Kidney (tissue), 14 donors: Measurements from ENCODE around the gene ANO2. TPM values are rescaled to one million over a fixed set of nuclear protein-coding genes. Genes with fewer than 3 reads are reported as not detected.

Experiments used
- DNase-seq, 5 donors: peaks; one replicate each; pipeline ENCODE4 v3.0.0-alpha.2; 2013 to 2020
- FAIRE-seq: peaks from 2 replicates; lab custom pipeline; 2012; peaks lifted over from hg19 to GRCh38; lab: Jason Lieb, UNC
- H3K27ac ChIP-seq, 2 donors: one replicate each; pipeline ENCODE4 v1.7.0; 2013; ENCODE audit warnings: low read depth in 2 of 2, low read length in 2 of 2, inconsistent platforms in 1 of 2
- H3K27me3 ChIP-seq: one replicate; pipeline ENCODE4 v1.7.1; 2013; ENCODE audit warnings: low read length, inconsistent platforms; ENCODE audit not compliant: control insufficient read depth, insufficient read depth
- H3K36me3 ChIP-seq, 3 donors: one replicate each; pipeline versions ENCODE4 v1.7.0 to v1.7.1; 2013; ENCODE audit warnings: low read length in 3 of 3, control low read depth in 1 of 3, inconsistent platforms in 1 of 3; ENCODE audit not compliant: insufficient read depth in 3 of 3, control insufficient read depth in 2 of 3
- H3K4me1 ChIP-seq, 3 donors: one replicate each; pipeline versions ENCODE4 v1.7.0 to v1.7.1; 2013; ENCODE audit warnings: low read length in 3 of 3, inconsistent platforms in 1 of 3, low read depth in 1 of 3; ENCODE audit not compliant: control insufficient read depth in 2 of 3, insufficient read depth in 2 of 3
- H3K4me3 ChIP-seq, 3 donors: one replicate each; pipeline versions ENCODE4 v1.7.0 to v1.8.1; 2013; ENCODE audit warnings: low read length in 3 of 3, control low read depth in 1 of 3, inconsistent platforms in 1 of 3
- H3K9ac ChIP-seq, 3 donors: one replicate each; pipeline versions ENCODE4 v1.7.0 to v1.7.1; 2013; ENCODE audit warnings: low read length in 3 of 3, control low read depth in 1 of 3, inconsistent platforms in 1 of 3
- H3K9me3 ChIP-seq, 3 donors: one replicate each; pipeline versions ENCODE4 v1.7.0 to v1.7.1; 2013; ENCODE audit warnings: low read length in 3 of 3, control low read depth in 1 of 3, inconsistent platforms in 1 of 3; ENCODE audit not compliant: control insufficient read depth in 2 of 3, insufficient read depth in 1 of 3
- CTCF ChIP-seq: IDR thresholded peaks from 3 replicates; pipeline ENCODE4 v1.5.1; 2012; ENCODE audit warnings: mild to moderate bottlenecking, moderate library complexity, borderline replicate concordance; ENCODE audit not compliant: insufficient read depth; ENCODE audit errors: extremely low read depth
- intact Hi-C: fragments of 100-400 bp; cut with DNase I; formaldehyde crosslinking; loops from one replicate; pipeline ENCODE4 v1.11.1; 2022
- polyA plus RNA-seq: library from polyadenylated mRNA; stranded (reverse); fragments of 350-450 nt; fragmentation: Illumina TruSeq; extraction: RNeasy Lipid Tissue Mini Kit (QIAGEN cat#74804); gene quantifications from one replicate; pipeline ENCODE4 v1.2.3, GENCODE V29; 2014; ENCODE audit warnings: low read depth, low replicate concordance; ENCODE audit not compliant: insufficient read depth
- total RNA-seq: library from RNA; stranded (reverse); fragmentation: NEBNext Ultra II Directional; extraction: Animal tissue kit (Norgen Biotek cat#: 25700); gene quantifications from one replicate; pipeline ENCODE4 v1.2.1, GENCODE V29; 2021
- donor health status: control.
- donor health status: control.
- donor health status: control.
- donor health status: control.
- donor health status: control.
- donor health status: DM: yes; HTN: yes; CAD: no.
- donor health status: Normal renal cell carcinoma (clear cell type).

The ANO2 gene
- total and polyA plus RNA-seq, 2 donors from 2014 or later: 0.34 to 4.4 TPM

- TF ChIP-seq CTCF: no peak
- no peaks in the 10 kb centered on the region for H3K36me3 ChIP-seq
- DNase-seq (no peak), FAIRE-seq (no peak)
- H3K9me3 ChIP-seq: no peaks in the 10 kb centered on the region
- no peaks in the 10 kb centered on the region for H3K4me1 ChIP-seq
- H3K27me3 ChIP-seq: no peaks in the 10 kb centered on the region
- intact Hi-C loops: no loop called here
- no peak overlapping the region for H3K27ac ChIP-seq
- no peak overlapping the region for H3K9ac ChIP-seq
- no peak overlapping the region for H3K4me3 ChIP-seq
These were observed 288.2 kb downstream of the ANO2 start for GRCh38 chr12:5656836-5657235.

GRCh38 chr12:5655120-5655519 lies 289.9 kb downstream of the ANO2 start:
- Histone ChIP-seq H3K4me1 (no peaks in the 10 kb centered on the region), H3K4me3 (no peak overlapping the region), H3K9me3 (no peaks in the 10 kb centered on the region), H3K36me3 (no peaks in the 10 kb centered on the region), H3K27ac (no peak overlapping the region), H3K27me3 (no peaks in the 10 kb centered on the region), H3K9ac (no peak overlapping the region)
- no peak for DNase-seq
- FAIRE-seq: no peak
- intact Hi-C loops: no loop called here
- no peak for TF ChIP-seq CTCF

- Histone ChIP-seq H3K9me3 (no peaks in the 10 kb centered on the region), H3K4me3 (no peak overlapping the region), H3K27ac (no peak overlapping the region), H3K36me3 (no peaks in the 10 kb centered on the region), H3K4me1 (no peaks in the 10 kb centered on the region), H3K9ac (no peak overlapping the region), H3K27me3 (no peaks in the 10 kb centered on the region)
- TF ChIP-seq CTCF: no peak
- no peak for DNase-seq
- intact Hi-C loops: no loop called here
- FAIRE-seq: no peak
These were observed 291.0 kb downstream of the ANO2 start for GRCh38 chr12:5654019-5654418.

- DNase-seq (no peak), FAIRE-seq (no peak)
- Histone ChIP-seq H3K4me1 (no peaks in the 10 kb centered on the region), H3K4me3 (no peak overlapping the region), H3K36me3 (no peaks in the 10 kb centered on the region), H3K9me3 (no peaks in the 10 kb centered on the region), H3K9ac (no peak overlapping the region), H3K27ac (no peak overlapping the region), H3K27me3 (no peaks in the 10 kb centered on the region)
- intact Hi-C loops: no loop called here
- TF ChIP-seq CTCF: no peak
These were observed 294.1 kb downstream of the ANO2 start for GRCh38 chr12:5650829-5651461.
